ENCODE results near the gene SLC35F3. TPM values are rescaled to one million over a fixed set of nuclear protein-coding genes. Genes with fewer than 3 reads are reported as not detected.

The SLC35F3 gene
- total RNA-seq, 1 donor from 2014 or later, result 0.25 TPM

DNA sequence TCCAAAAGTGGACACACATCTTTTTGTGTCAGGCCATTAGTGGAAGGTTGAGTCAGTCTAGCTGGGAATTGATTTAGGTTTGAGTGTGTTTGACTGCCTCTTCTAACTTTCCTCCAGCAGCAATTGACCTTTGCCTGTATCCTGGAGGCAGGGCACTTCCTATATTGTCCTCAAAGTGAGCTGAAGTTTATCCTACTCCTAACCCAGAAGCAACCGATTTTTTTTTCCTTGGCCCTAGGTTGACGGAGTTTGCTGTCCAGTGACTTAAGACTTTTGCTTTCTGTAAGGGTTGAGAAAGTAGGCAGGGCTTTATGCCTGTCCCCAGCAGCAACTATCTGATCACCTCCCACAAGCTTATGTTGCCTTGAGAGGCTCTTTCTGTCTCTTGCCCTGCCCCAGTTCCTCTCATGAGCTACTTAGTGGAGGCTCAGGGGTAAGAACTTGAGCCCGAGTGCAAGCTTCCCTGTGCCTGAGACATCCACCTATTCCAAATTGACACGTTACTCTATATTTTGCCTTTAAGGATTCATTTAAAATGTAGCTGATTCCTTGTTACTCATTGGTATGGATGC is 30.9 kb downstream of the SLC35F3 start:
- no peak for TF ChIP-seq CTCF (IDR thresholded peaks at IDR 0.05; ENCODE audit: unreplicated experiment)
- no peaks in the 10 kb centered on the region for H3K9me3 Mint-ChIP-seq
- H3K27me3 Mint-ChIP-seq (ENCODE audit: low read depth), result peaks cover 73% of the 10 kb centered on the region
- no peak for DNase-seq (ENCODE audit: low spot score in 2 of 2, unreplicated experiment in 2 of 2)
- H3K4me1 Mint-ChIP-seq, result no peaks in the 10 kb centered on the region
- H3K27ac Mint-ChIP-seq, result no peak overlapping the region
- H3K4me3 Mint-ChIP-seq, result no peak overlapping the region
- no peaks in the 10 kb centered on the region for H3K36me3 Mint-ChIP-seq

DNA sequence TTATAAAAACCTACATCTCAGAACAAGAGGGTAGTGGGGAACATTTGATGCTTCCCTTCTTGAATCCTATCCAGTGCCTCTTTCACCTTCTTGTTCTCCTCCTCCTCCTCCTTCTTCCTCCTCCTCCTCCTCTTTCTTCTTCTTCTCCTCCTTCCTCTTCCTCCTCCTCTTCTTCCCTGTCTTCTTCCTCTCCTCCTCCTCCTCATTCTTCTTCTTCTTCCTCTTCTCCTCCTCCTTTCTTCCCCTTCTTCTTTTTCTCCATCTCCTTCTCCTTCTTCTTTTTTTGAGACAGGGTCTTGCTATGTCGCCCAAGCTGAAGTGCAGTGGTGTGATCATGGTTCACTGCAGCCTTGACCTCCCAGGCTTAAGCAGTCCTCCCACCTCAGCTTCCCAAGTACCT is 31.9 kb downstream of the SLC35F3 start:
- Mint-ChIP-seq H3K9me3 (no peaks in the 10 kb centered on the region), H3K4me3 (no peak overlapping the region), H3K4me1 (no peaks in the 10 kb centered on the region), H3K27ac (no peak overlapping the region), H3K27me3 (ENCODE audit: low read depth) (peaks cover 77% of the 10 kb centered on the region), H3K36me3 (no peaks in the 10 kb centered on the region)
- no peak for TF ChIP-seq CTCF (IDR thresholded peaks at IDR 0.05; ENCODE audit: unreplicated experiment)
- DNase-seq (ENCODE audit: low spot score in 2 of 2, unreplicated experiment in 2 of 2), result no peak

- no peak for DNase-seq (ENCODE audit: low spot score in 2 of 2, unreplicated experiment in 2 of 2)
- H3K27ac Mint-ChIP-seq, result no peak overlapping the region
Measured at GRCh38 chr1:233936842-233937241, 32.4 kb downstream of the SLC35F3 start.

GRCh38 chr1:233938476-233938875 is 34.0 kb downstream of the SLC35F3 start:
- Mint-ChIP-seq H3K4me1 (no peaks in the 10 kb centered on the region), H3K9me3 (no peaks in the 10 kb centered on the region), H3K27ac (no peak overlapping the region), H3K27me3 (ENCODE audit: low read depth) (peaks cover 78% of the 10 kb centered on the region), H3K36me3 (no peaks in the 10 kb centered on the region), H3K4me3 (no peak overlapping the region)
- DNase-seq (ENCODE audit: low spot score in 2 of 2, unreplicated experiment in 2 of 2), result no peak
- TF ChIP-seq CTCF (IDR thresholded peaks at IDR 0.05; ENCODE audit: unreplicated experiment), result no peak

More at GRCh38 chr1:233936842-233937241, 32.4 kb downstream of the SLC35F3 start:
- Mint-ChIP-seq H3K4me3 (no peak overlapping the region), H3K27me3 (ENCODE audit: low read depth) (peaks cover 75% of the 10 kb centered on the region), H3K9me3 (no peaks in the 10 kb centered on the region), H3K4me1 (no peaks in the 10 kb centered on the region), H3K36me3 (no peaks in the 10 kb centered on the region)
- no peak for TF ChIP-seq CTCF (IDR thresholded peaks at IDR 0.05; ENCODE audit: unreplicated experiment)

- TF ChIP-seq CTCF (IDR thresholded peaks at IDR 0.05; ENCODE audit: unreplicated experiment), result no peak
- H3K4me3 Mint-ChIP-seq, result no peak overlapping the region
- H3K9me3 Mint-ChIP-seq, result peaks cover 3% of the 10 kb centered on the region
- H3K4me1 Mint-ChIP-seq, result no peaks in the 10 kb centered on the region
- no peak overlapping the region for H3K27ac Mint-ChIP-seq
- DNase-seq (ENCODE audit: low spot score in 2 of 2, unreplicated experiment in 2 of 2), result no peak
- H3K27me3 Mint-ChIP-seq (ENCODE audit: low read depth), result peaks cover 81% of the 10 kb centered on the region
- no peaks in the 10 kb centered on the region for H3K36me3 Mint-ChIP-seq
Measured at GRCh38 chr1:233939451-233939850, 35.0 kb downstream of the SLC35F3 start.

GRCh38 chr1:233940908-233941307 is 36.4 kb downstream of the SLC35F3 start:
- TF ChIP-seq CTCF (IDR thresholded peaks at IDR 0.05; ENCODE audit: unreplicated experiment), result no peak
- H3K4me1 Mint-ChIP-seq, result no peaks in the 10 kb centered on the region
- no peak for DNase-seq (ENCODE audit: low spot score in 2 of 2, unreplicated experiment in 2 of 2)
- no peak overlapping the region for H3K4me3 Mint-ChIP-seq
- peaks cover 84% of the 10 kb centered on the region for H3K27me3 Mint-ChIP-seq (ENCODE audit: low read depth)
- peaks cover 3% of the 10 kb centered on the region for H3K9me3 Mint-ChIP-seq
- no peak overlapping the region for H3K27ac Mint-ChIP-seq
- no peaks in the 10 kb centered on the region for H3K36me3 Mint-ChIP-seq
